HG03159 (cell line): ENCODE results near the gene PACS1.

Source experiments
- ATAC-seq: cut with Tn5 transposase; IDR thresholded peaks from one replicate; pipeline ENCODE4 v1.9.1; 2021; ENCODE audit warnings: mild to moderate bottlenecking, moderate library complexity; ENCODE audit not compliant: unreplicated experiment

The PACS1 gene

DNA sequence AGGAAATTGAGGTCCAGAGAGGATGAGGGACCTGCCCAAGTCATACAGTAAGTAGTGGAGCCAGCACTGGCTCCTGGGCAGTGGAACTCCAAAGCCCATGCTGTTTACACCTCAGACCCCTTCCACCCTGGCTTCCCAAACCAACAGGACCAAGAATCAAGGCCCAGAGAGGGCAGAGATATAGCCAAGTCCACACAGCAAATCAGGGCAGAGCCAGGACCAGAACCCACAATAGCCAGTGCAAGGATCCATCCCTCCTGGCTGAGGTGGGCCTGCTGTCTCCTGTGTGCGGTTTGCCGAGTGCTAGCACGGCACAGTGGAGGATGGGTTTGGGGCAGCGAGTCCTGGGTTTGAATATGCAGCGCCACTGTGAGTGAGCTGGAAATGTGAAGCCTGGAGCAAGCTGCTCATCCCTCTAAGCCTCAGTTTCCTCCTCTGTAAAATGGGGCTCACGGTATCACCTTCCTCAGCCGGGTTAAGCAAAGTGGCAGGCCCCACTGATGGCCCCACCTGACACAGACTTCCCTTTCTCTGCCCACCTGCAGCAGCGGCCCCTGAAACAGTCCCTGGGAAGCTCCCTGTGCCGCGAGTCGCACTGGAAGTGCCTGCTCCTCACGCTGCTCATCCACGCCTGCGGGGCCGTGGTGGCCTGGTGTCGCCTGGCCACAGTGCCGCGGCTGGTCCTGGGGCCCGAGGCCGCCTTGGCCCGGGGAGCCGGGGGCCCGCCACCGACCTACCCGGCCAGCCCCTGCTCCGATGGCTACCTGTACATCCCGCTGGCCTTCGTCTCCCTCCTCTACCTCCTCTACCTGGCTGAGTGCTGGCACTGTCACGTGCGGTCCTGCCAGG is 223.9 kb downstream of the PACS1 start:
- no peak for ATAC-seq
